SK-N-DZ (cell line): ENCODE data around the gene OCA2.
"Not testable (repeated sequence)": the region's sequence is repeated elsewhere in the genome, so short reads cannot be mapped to it uniquely, and the experiment has no call there.

Source experiments
- DNase-seq: peaks from one replicate; pipeline ENCODE4 v3.0.0-alpha.2; 2015; ENCODE audit warnings: low spot score

Gene OCA2

DNA sequence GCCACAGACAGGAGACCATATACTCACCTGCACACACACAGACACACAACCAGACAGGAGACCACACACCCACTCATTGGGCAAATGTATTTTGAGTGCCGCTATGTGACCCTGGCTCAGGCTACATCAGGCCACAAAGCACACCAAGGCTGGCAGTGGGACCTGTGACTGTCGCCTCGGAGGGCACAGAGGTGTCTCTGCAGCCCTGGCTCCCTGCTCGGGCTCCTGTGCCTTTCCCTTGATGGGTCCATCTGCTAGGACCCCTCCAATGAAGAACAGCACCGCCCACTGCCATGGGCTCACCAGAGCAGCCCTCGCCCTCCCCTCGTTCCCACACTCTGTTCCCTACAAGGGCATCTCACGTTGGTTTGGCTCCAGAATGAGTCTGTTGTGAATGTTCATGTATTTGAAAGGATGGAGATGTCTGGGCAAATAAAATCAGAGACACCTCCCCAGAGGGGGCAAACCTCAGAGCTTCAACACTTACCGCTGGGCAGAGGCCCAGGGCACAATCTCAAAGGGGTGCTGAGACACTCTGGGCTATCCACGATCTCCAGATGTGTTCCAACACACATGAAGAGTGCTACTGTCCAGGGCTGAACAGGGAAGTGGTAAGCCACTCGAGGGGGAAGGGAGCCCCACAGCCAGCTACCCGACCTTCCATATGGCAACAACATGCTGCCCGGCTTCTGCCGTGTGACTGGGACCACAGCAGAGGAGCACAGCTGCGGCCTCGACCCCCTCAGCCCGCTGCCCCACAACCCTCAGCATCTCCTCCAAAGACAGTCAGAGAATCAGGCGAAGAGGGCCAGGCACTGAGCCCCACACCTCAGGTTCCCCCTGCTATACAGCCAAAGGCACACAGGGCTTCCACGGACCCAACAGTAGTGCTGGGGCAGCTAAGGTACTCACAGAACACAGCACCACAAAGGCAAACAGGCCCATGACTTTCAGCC is 74.9 kb downstream of the OCA2 start:
- DNase-seq: no peak

DNA sequence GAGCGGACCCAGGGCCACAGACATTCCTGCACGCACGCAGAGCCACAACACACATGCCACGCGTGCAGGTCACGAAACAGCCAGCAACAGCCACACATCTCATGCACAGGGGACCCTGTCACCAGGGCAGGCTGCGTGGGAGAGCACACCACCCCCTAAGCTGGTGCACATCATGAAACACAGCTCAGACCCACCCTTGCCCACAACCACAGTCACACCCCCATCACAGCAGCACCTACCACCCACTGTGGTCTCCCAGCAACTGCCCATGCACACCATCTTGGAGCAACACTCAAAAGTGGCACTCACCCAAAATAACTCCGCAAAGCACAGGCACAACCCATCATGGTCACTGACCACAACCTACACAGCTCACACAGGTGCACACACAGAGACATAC is 75.7 kb downstream of the OCA2 start:
- DNase-seq: no peak

- DNase-seq: no peak
Measured at GRCh38 chr15:28022961-28023360, 76.2 kb downstream of the OCA2 start.

DNA sequence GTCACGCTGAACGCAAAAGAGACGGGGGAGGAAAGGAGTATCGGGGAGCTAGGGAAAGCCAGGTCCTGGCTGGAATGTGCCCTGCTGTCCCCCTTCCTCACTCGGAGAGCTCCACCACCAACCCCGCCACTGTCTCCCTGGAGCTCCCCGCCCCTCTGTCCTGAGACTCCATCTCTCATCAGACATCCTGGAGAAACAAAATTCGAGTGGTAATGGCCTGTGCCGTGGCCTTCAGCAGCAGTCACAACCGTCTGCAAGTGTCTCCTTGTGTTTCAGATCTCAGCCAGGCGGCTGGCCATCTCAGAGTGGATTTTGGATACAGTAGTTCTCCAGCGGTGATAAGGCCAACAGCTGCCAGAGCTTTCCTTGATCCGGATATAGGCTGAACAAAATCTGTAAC is 76.9 kb downstream of the OCA2 start:
- DNase-seq: no peak

DNA sequence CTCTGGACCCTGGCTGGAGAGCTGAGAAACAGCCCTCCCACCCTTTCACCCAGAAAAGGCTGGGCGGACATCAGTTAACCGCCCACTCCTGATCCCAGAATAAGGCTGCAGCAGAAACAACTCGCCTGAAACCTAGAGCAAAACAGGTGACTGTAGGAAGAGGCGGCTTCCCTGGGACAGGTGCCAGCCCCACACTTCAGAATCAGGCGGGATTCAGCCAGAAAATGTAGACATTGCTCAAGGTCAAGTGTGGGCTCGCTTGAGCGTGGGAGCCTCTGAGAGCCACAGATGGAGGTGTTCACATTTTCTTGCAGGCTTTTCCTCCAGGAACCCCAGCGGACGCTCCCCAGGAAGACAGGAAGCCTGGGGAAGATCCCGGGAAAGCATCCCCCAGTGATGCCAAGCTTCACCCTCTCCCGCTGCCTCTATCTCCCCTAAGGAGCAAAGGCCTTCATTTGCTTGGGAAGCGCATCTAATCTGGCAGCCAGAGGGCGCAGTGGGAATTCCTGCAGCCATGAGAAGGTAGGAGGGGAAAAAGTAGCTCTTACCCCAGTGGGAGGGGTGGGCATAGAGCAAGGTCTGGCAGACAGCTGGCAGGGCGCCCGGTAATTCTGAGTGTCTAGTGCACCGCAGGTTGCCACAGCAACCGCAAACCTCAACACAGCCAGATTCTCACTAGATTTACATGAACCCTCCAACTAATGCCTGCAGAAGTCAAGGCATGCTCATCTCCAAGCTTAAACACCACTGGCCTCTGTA is 77.7 kb downstream of the OCA2 start:
- DNase-seq: peak; percentile 35

GRCh38 chr15:28020644-28021043 is 78.5 kb downstream of the OCA2 start:
- DNase-seq: no peak

DNA sequence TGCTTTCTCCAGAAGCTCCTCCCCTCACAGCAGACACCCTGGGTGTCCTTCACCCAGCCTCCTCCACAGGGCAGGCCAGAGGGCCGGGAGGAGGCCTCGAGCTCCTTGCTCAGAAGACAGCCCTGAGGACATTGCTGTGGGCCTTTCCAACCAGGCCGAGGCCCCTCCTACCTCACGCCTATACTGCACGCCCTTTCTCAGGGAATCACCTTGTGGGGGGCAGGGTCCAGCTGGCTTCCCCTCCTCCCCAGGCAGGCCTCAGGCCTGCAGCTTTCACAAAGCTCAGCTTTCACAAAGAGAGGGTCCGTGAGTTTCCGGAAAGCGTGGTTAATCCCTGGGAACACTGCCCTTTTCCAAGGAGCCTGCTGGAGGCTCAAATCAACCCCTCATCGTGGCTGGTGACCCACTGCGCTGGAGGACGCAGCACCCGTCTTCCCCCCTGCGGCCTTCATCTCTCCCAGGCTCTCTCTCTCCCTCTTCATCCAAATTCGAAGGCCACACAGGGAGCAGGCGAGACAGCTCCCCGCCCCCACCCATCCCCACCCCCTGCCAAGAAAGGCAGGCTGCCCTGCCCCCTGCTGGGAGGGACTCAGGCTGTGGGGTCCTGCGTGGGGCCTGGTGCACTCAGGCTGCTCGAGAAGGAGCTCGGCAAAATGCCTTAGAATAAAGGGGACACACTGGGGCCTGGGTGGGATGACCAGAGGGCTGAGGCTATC is 79.4 kb downstream of the OCA2 start:
- no peak for DNase-seq

- DNase-seq: no peak
Measured at GRCh38 chr15:28018291-28019044, 80.6 kb downstream of the OCA2 start.

- no peak for DNase-seq
Measured at GRCh38 chr15:28017423-28017924, 81.6 kb downstream of the OCA2 start.

DNA sequence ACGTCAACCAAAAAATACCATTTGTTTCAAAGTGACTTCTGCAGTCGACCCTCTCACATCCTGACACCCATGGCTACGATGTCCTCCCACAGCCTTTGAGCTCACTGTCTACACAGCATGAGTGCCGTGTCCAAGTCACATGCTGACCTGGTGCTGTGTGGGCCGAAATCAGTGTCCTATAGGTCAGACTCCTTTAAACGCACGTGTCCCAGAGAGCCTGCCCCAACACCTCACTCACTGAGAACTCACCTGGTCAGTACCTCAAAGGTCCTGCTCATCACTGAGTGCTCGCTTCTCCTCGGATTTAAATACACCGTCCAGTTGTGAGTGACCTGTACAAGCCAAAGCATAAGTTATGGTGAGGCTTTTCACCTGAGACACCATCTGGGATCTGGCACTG is 83.3 kb downstream of the OCA2 start:
- no peak for DNase-seq

DNA sequence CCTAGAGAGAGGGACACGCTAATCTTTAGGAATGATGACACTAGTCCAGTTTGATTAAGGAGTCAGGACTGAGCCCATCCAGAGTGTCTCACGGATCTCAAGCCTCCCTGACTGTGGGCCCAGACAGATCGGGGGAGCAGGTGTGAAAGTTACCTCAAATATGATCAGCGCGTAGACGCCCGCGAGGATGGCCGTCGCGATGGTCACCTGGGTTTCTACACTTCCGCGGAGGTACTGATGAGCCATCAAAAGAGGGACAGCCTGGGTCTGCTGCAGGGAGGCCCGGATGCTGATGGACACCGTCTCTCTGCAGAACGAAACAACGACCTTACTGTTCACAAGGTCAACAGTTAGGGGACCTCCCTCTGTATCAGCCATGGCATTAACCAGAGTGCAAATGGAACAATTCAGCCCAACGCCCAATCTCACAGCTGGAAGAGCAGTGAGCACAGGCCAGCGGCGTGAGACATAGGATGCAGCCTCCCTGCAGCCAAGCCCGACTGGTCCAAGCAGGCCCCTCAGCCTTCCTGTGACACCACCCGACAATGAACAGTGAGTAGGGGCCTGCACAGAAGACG is 84.4 kb downstream of the OCA2 start:
- DNase-seq: no peak

DNA sequence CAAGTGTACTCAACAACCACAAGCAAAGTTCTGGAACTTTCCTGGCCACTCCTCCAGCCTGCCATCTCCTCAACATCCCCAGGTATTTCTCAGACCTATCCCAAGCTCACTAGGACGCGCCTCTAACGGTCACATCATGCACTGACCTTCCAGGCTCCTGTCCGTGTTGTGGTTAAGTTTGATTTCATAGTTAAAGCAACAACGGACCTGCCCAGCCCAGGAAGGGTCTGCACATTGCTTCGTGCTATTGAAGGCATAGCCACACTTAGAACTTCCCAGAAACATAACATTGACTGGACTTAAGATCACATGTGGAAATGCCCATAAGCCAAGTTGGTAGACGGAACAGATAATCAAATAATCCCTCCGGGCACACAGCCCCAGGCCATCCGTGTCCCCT is 85.1 kb downstream of the OCA2 start:
- no peak for DNase-seq

- no peak for DNase-seq
Measured at GRCh38 chr15:28013480-28013879, 85.6 kb downstream of the OCA2 start.

DNA sequence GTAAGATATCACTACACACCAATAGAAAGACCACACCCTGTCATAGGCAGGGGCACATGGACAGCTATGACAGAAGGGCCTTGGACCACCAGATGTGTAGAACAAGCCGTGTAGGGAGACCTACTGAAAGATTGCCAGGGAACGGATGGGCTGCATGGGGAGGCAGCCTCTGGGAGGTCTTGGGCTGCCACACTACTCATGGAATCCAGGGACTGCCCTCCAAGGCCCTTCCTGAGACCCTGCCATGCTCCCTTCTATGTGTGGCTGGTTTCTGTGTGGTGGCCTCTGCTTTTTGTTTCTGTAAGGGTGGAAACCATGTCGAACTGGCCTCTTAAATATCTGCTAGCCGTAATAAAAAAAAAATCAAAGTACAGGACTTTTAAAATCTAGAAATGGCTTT is 86.9 kb downstream of the OCA2 start:
- DNase-seq: no peak

- not testable (repeated sequence) for DNase-seq
Measured at GRCh38 chr15:28008175-28008574, 90.9 kb downstream of the OCA2 start.

DNA sequence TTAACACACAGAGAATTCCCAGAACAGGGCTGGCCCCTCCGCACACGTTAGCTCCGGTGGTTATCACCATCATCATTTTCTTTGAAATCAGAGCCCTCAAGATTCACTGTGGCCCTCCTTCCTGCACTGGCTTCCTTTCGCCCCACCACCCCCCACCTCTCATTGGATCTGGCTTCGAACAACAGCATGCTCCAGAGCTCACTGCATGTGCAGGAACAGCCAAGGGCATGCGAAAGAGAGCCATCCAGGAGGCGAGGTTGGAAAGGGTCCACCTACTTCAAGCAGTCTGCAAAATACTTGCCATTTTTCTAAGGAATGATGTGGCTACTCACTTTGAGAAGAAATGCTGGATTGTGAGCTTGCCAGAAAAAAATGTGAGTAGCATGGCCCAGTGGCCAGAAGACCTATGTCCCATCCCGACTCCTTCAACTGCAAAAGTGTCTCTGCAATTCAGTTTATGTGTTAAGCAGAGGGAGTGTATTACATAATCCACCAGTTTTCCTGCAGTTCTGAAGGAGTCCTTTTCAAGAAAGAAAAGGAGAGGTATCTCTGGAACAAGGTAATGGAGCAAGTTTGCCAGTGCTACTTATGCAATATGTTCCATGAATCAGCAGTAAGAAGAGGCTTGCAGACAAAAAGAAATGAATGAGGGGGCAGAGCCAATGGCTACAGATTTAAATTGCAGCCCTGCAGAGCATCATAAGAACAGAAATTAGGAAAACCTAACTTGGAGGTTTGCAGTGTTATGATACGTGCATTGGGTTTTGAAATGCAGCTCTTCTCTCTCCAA is 92.8 kb downstream of the OCA2 start:
- DNase-seq: no peak

- no peak for DNase-seq
Measured at GRCh38 chr15:28005004-28005527, 94.0 kb downstream of the OCA2 start.

DNA sequence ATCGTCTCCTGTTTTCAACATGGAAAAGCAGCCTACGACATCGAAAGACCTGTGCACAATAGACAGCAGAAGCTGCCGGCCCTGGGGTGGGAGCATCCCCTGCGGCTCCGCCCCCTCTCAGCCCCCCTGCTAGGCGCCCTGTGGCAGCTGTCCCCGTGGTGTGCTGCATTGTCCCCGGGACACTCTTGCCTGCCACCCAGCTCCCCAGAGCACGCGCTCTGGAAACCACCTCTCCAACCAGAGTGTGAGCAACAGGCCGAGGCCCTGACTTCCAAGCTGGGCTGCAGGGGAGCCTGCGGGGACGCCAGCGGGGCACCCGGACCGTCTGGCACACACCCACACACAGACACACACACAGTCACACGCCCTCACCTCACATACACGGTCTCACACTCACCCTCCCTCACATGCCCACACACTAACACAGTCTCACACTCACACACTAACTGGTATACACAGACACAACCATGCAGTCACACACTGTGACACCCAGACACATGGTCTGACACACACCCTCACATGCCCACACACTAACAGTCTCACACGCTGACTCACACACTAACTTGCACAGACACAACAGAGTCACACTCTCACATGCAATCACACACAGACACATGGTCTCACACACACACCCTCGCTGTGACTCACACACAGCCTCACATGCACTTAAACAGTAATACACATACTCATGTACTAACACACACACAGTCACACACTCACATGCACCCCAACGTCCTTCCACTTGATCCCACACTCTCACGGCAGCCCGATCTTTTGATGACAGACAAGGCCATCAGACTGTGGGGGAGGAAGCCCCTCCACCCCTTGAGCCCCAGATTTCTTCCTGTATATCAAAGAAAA is 94.7 kb downstream of the OCA2 start:
- no peak for DNase-seq
